SK-N-SH treated with all-trans-retinoic acid at 6 μM for 48 hours (cell line): ENCODE data around the gene PLXNA4.

ENCODE experiments used
- ATAC-seq: fragments of 200-7000 bp; cut with Tn5 transposase; 3 replicates; pipeline ENCODE4 v1.9.1; 2020; ENCODE audit warnings: mild to moderate bottlenecking, moderate library complexity
- ARNTL ChIP-seq: fragments of 450-650 bp; formaldehyde crosslinking; IDR thresholded peaks from 2 replicates; pipeline ENCODE4 v1.5.0; 2020; ENCODE audit warnings: low read depth, mild to moderate bottlenecking, moderate library complexity, borderline replicate concordance
- BACH2 ChIP-seq: fragments of 250-450 bp; sonication (Bioruptor Pico); IDR thresholded peaks from 2 replicates; pipeline ENCODE4 v1.9.0; 2021; ENCODE audit warnings: mild to moderate bottlenecking, borderline replicate concordance
- CREB5 ChIP-seq: fragments of 250-450 bp; sonication (Bioruptor Pico); IDR thresholded peaks from 2 replicates; pipeline ENCODE4 v1.5.1; 2020; ENCODE audit warnings: low read depth, mild to moderate bottlenecking, moderate library complexity
- CSDC2 ChIP-seq: fragments of 250-450 bp; sonication (Bioruptor Pico); IDR thresholded peaks from 2 replicates; pipeline ENCODE4 v1.5.0; 2020; ENCODE audit warnings: mild to moderate bottlenecking, moderate library complexity
- ESRRG ChIP-seq: fragments of 250-450 bp; sonication (Bioruptor Pico); IDR thresholded peaks from 2 replicates; pipeline ENCODE4 v1.6.1; 2021; ENCODE audit warnings: mild to moderate bottlenecking
- GLIS3 ChIP-seq: fragments of 250-450 bp; sonication (Bioruptor Pico); IDR thresholded peaks from 2 replicates; pipeline ENCODE4 v1.5.0; 2020; ENCODE audit warnings: mild to moderate bottlenecking, moderate library complexity
- ISL1 ChIP-seq: fragments of 250-450 bp; sonication (Bioruptor Pico); IDR thresholded peaks from 2 replicates; pipeline ENCODE4 v2.1.2; 2022; ENCODE audit warnings: mild to moderate bottlenecking, moderate library complexity
- OSR1 ChIP-seq: fragments of 250-450 bp; sonication (Bioruptor Pico); IDR thresholded peaks from 2 replicates; pipeline ENCODE4 v1.8.0; 2022; ENCODE audit warnings: moderate library complexity, mild to moderate bottlenecking, inconsistent platforms
- PPARA ChIP-seq: fragments of 250-450 bp; sonication (Bioruptor Pico); IDR thresholded peaks from 2 replicates; pipeline ENCODE4 v1.5.0; 2020; ENCODE audit warnings: mild to moderate bottlenecking, borderline replicate concordance
- RARB ChIP-seq: fragments of 250-450 bp; sonication (Bioruptor Pico); IDR thresholded peaks from 2 replicates; pipeline ENCODE4 v1.8.0; 2021; ENCODE audit warnings: mild to moderate bottlenecking, moderate library complexity
- SNAI2 ChIP-seq: fragments of 250-450 bp; sonication (Bioruptor Pico); IDR thresholded peaks from 2 replicates; pipeline ENCODE4 v1.5.0; 2020; ENCODE audit warnings: mild to moderate bottlenecking, moderate library complexity
- TCF4 ChIP-seq: fragments of 250-450 bp; sonication (Bioruptor Pico); IDR thresholded peaks from 2 replicates; pipeline ENCODE4 v1.8.0; 2021; ENCODE audit warnings: mild to moderate bottlenecking, moderate library complexity, borderline replicate concordance
- TOX ChIP-seq: fragments of 250-450 bp; sonication (Bioruptor Pico); IDR thresholded peaks from 2 replicates; pipeline ENCODE4 v1.8.0; 2021; ENCODE audit warnings: mild to moderate bottlenecking, moderate library complexity, borderline replicate concordance
- ZC3H10 ChIP-seq: fragments of 250-450 bp; sonication (Bioruptor Pico); IDR thresholded peaks from 2 replicates; pipeline ENCODE4 v1.5.1; 2021; ENCODE audit warnings: mild to moderate bottlenecking, moderate library complexity
- ZFP3 ChIP-seq: fragments of 250-450 bp; sonication (Bioruptor Pico); IDR thresholded peaks from 2 replicates; pipeline ENCODE4 v1.5.0; 2020; ENCODE audit warnings: mild to moderate bottlenecking, moderate library complexity
- ZFP30 ChIP-seq: fragments of 450-650 bp; formaldehyde crosslinking; IDR thresholded peaks from 2 replicates; pipeline ENCODE4 v1.5.0; 2022; ENCODE audit warnings: mild to moderate bottlenecking, moderate library complexity
- ZNF565 ChIP-seq: fragments of 450-650 bp; formaldehyde crosslinking; conservative IDR thresholded peaks from 2 replicates; pipeline ENCODE4 v1.5.0; 2020; ENCODE audit warnings: low read depth, mild to moderate bottlenecking, moderate library complexity
- ZNF8 ChIP-seq: fragments of 450-650 bp; formaldehyde crosslinking; IDR thresholded peaks from 2 replicates; pipeline ENCODE4 v1.5.0; 2020; ENCODE audit warnings: mild to moderate bottlenecking, moderate library complexity
- TF ChIP-seq, protein P1 (sequence below): fragments of 250-450 bp; sonication (Bioruptor Pico); IDR thresholded peaks from 2 replicates; pipeline ENCODE4 v1.8.0; 2021; ENCODE audit warnings: low read depth, mild to moderate bottlenecking, moderate library complexity, borderline replicate concordance
- TF ChIP-seq, protein P2 (sequence below): fragments of 250-450 bp; sonication (Bioruptor Pico); IDR thresholded peaks from 2 replicates; pipeline ENCODE4 v1.8.0; 2020; ENCODE audit warnings: mild to moderate bottlenecking, moderate library complexity, borderline replicate concordance
- TF ChIP-seq, protein P3 (sequence below): fragments of 250-450 bp; sonication (Bioruptor Pico); IDR thresholded peaks from 2 replicates; pipeline ENCODE4 v1.5.0; 2020; ENCODE audit warnings: mild to moderate bottlenecking, moderate library complexity
- TF ChIP-seq, protein P4 (sequence below): fragments of 250-450 bp; sonication (Bioruptor Pico); IDR thresholded peaks from 2 replicates; pipeline ENCODE4 v1.5.1; 2021; ENCODE audit warnings: mild to moderate bottlenecking, moderate library complexity

Gene PLXNA4

DNA sequence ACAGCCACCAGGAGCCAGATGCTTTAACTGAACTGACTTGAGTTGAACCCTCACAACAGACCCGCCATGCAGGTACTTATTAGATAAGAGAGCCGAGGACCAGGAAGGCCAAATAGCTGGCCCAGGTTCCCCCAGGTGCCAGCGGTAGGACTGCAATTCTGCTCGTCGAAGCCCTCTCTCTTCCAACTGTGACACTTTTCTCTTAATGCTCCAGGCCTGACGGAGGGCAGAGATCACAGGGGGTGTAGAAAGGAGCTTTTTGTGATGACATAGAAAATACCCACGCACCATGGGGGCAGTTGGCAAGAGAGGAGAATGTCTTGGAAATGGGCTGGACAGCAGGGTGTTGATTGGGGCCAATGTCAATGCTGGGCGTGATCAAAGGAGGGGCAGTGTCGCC is 208.5 kb downstream of the PLXNA4 start:
- ATAC-seq = no peak
- TF ChIP-seq CSDC2 (CRISPR knock-in tag) = no peak
- TF ChIP-seq TCF4 (CRISPR knock-in tag) = no peak
- TF ChIP-seq SNAI2 (CRISPR knock-in tag) = no peak

DNA sequence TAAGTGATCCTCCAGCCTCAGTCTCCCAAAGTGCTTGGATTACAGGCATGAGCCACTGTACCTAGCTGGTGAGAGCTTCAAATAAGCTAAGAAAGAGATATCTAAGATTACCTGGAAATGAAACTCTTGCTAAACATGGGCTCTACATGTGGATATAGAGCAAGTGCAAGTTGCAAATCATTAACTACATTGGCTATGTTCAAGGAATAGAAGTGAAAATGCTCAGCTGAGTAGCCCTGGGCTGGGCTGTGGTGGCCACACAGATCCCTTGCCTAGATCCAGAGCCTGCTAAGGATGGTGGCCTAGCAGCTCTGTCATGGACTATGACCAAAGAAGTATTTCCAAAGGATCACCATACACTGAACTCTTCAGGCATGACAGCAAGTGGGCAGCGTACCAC is 209.3 kb downstream of the PLXNA4 start:
- ATAC-seq = no peak
- no peak for TF ChIP-seq ESRRG (CRISPR knock-in tag)
- no peak for TF ChIP-seq ISL1 (CRISPR knock-in tag)
- no peak for TF ChIP-seq ZNF8
- TF ChIP-seq ZFP30 (CRISPR knock-in tag) = no peak
- no peak for TF ChIP-seq ZNF565 (CRISPR knock-in tag)
- no peak for TF ChIP-seq ZC3H10 (CRISPR knock-in tag)
- no peak for TF ChIP-seq ARNTL (CRISPR knock-in tag)
- TF ChIP-seq, all 23 proteins: peak for 0

DNA sequence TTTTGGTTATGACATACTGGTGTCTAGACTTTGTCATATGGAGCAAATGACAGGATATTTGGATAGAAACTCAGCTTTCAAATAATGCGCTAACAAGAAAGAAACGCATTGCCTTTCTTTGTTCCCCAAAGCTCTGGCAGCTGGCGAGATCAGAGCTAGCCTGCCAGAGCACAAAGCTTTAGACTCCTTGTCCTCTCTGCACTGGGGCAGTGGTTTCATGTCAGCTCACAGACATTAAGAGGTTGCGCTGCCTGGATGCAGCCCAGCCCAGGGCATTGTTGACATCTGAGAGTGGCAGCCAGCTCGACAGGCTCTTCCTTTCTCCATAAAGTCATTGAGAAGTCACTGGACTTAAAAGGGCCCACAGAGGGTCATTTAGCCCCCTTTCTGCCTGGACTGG is 212.0 kb downstream of the PLXNA4 start:
- no peak for ATAC-seq
- TF ChIP-seq, protein P1, sequence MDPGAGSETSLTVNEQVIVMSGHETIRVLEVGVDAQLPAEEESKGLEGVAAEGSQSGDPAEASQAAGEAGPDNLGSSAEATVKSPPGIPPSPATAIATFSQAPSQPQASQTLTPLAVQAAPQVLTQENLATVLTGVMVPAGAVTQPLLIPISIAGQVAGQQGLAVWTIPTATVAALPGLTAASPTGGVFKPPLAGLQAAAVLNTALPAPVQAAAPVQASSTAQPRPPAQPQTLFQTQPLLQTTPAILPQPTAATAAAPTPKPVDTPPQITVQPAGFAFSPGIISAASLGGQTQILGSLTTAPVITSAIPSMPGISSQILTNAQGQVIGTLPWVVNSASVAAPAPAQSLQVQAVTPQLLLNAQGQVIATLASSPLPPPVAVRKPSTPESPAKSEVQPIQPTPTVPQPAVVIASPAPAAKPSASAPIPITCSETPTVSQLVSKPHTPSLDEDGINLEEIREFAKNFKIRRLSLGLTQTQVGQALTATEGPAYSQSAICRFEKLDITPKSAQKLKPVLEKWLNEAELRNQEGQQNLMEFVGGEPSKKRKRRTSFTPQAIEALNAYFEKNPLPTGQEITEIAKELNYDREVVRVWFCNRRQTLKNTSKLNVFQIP (CRISPR knock-in tag) = no peak
- TF ChIP-seq RARB (CRISPR knock-in tag) (no peak), ZFP30 (CRISPR knock-in tag) (no peak), ARNTL (CRISPR knock-in tag) (no peak), BACH2 (no peak), SNAI2 (CRISPR knock-in tag) (no peak), ESRRG (CRISPR knock-in tag) (no peak), GLIS3 (CRISPR knock-in tag) (no peak), TOX (CRISPR knock-in tag) (no peak), CREB5 (CRISPR knock-in tag) (no peak), TCF4 (CRISPR knock-in tag) (no peak)
- TF ChIP-seq, protein P2, sequence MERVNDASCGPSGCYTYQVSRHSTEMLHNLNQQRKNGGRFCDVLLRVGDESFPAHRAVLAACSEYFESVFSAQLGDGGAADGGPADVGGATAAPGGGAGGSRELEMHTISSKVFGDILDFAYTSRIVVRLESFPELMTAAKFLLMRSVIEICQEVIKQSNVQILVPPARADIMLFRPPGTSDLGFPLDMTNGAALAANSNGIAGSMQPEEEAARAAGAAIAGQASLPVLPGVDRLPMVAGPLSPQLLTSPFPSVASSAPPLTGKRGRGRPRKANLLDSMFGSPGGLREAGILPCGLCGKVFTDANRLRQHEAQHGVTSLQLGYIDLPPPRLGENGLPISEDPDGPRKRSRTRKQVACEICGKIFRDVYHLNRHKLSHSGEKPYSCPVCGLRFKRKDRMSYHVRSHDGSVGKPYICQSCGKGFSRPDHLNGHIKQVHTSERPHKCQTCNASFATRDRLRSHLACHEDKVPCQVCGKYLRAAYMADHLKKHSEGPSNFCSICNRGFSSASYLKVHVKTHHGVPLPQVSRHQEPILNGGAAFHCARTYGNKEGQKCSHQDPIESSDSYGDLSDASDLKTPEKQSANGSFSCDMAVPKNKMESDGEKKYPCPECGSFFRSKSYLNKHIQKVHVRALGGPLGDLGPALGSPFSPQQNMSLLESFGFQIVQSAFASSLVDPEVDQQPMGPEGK (CRISPR knock-in tag) = no peak

DNA sequence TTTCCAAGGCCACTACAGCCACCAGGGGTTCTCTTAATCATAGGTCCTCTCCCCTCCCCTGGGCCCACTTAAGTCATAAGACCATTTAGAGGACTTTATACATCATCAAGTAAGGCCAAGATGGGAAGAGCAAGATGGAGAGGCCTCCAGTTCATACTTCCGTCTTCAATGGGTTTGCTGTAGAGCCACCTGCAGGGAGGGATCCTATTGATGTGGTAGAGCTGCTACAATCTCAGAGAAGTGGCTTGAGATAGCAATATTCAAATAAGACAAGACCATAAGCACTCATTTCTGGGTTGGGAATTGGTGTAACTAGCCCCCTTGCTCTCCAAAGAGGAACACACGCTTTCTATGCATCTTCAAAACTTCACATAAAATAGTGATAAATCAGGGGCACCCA is 214.2 kb downstream of the PLXNA4 start:
- ATAC-seq = no peak
- no peak for TF ChIP-seq GLIS3 (CRISPR knock-in tag)
- no peak for TF ChIP-seq ZNF565 (CRISPR knock-in tag)
- no peak for TF ChIP-seq CREB5 (CRISPR knock-in tag)
- TF ChIP-seq, protein P3, sequence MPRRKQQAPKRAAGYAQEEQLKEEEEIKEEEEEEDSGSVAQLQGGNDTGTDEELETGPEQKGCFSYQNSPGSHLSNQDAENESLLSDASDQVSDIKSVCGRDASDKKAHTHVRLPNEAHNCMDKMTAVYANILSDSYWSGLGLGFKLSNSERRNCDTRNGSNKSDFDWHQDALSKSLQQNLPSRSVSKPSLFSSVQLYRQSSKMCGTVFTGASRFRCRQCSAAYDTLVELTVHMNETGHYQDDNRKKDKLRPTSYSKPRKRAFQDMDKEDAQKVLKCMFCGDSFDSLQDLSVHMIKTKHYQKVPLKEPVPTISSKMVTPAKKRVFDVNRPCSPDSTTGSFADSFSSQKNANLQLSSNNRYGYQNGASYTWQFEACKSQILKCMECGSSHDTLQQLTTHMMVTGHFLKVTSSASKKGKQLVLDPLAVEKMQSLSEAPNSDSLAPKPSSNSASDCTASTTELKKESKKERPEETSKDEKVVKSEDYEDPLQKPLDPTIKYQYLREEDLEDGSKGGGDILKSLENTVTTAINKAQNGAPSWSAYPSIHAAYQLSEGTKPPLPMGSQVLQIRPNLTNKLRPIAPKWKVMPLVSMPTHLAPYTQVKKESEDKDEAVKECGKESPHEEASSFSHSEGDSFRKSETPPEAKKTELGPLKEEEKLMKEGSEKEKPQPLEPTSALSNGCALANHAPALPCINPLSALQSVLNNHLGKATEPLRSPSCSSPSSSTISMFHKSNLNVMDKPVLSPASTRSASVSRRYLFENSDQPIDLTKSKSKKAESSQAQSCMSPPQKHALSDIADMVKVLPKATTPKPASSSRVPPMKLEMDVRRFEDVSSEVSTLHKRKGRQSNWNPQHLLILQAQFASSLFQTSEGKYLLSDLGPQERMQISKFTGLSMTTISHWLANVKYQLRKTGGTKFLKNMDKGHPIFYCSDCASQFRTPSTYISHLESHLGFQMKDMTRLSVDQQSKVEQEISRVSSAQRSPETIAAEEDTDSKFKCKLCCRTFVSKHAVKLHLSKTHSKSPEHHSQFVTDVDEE (CRISPR knock-in tag) = no peak
- TF ChIP-seq ARNTL (CRISPR knock-in tag) = no peak
- no peak for TF ChIP-seq PPARA (CRISPR knock-in tag)
- no peak for TF ChIP-seq TCF4 (CRISPR knock-in tag)
- TF ChIP-seq TOX (CRISPR knock-in tag) = no peak
- TF ChIP-seq OSR1 (CRISPR knock-in tag) = no peak
- TF ChIP-seq ZFP30 (CRISPR knock-in tag) = no peak
- no peak for TF ChIP-seq ZNF8
- TF ChIP-seq, protein P4, sequence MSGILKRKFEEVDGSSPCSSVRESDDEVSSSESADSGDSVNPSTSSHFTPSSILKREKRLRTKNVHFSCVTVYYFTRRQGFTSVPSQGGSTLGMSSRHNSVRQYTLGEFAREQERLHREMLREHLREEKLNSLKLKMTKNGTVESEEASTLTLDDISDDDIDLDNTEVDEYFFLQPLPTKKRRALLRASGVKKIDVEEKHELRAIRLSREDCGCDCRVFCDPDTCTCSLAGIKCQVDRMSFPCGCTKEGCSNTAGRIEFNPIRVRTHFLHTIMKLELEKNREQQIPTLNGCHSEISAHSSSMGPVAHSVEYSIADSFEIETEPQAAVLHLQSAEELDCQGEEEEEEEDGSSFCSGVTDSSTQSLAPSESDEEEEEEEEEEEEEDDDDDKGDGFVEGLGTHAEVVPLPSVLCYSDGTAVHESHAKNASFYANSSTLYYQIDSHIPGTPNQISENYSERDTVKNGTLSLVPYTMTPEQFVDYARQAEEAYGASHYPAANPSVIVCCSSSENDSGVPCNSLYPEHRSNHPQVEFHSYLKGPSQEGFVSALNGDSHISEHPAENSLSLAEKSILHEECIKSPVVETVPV (CRISPR knock-in tag) = no peak
- no peak for TF ChIP-seq ZC3H10 (CRISPR knock-in tag)
- TF ChIP-seq ISL1 (CRISPR knock-in tag) = no peak
- TF ChIP-seq SNAI2 (CRISPR knock-in tag) = no peak
- TF ChIP-seq ESRRG (CRISPR knock-in tag) = no peak
- TF ChIP-seq RARB (CRISPR knock-in tag) = no peak
- TF ChIP-seq ZFP3 (CRISPR knock-in tag) = no peak
- TF ChIP-seq, all 23 proteins: peak for 0
